ENCODE results near the gene CRIP2.

Gene CRIP2

GRCh38 chr14:105461903-105462302 lies 12.7 kb upstream of the CRIP2 start:
- no peak for DNase-seq (ENCODE audit: low spot score)

- no peak for DNase-seq (ENCODE audit: low spot score)
These were observed 10.1 kb upstream of the CRIP2 start for GRCh38 chr14:105464501-105464900.

- no peak for DNase-seq (ENCODE audit: low spot score)
These were observed 9.2 kb upstream of the CRIP2 start for GRCh38 chr14:105465209-105466031.

GRCh38 chr14:105466531-105467248 lies 7.9 kb upstream of the CRIP2 start:
- no peak for DNase-seq (ENCODE audit: low spot score)

- no peak for DNase-seq (ENCODE audit: low spot score)
These were observed 7.2 kb upstream of the CRIP2 start for GRCh38 chr14:105467249-105467941.

GRCh38 chr14:105467942-105468471 lies 6.6 kb upstream of the CRIP2 start:
- DNase-seq (ENCODE audit: low spot score) = no peak

GRCh38 chr14:105468621-105469241 lies 5.9 kb upstream of the CRIP2 start:
- DNase-seq (ENCODE audit: low spot score) = no peak

- DNase-seq (ENCODE audit: low spot score) = no peak
These were observed 4.9 kb upstream of the CRIP2 start for GRCh38 chr14:105469456-105470349.

GRCh38 chr14:105470350-105471296 lies 4.0 kb upstream of the CRIP2 start:
- DNase-seq (ENCODE audit: low spot score) = no peak

GRCh38 chr14:105471297-105471821 lies 3.3 kb upstream of the CRIP2 start:
- peak; percentile 35 for DNase-seq (ENCODE audit: low spot score)

- DNase-seq (ENCODE audit: low spot score) = no peak
These were observed 2.7 kb upstream of the CRIP2 start for GRCh38 chr14:105471823-105472485.

- DNase-seq (ENCODE audit: low spot score) = no peak
These were observed 2.1 kb upstream of the CRIP2 start for GRCh38 chr14:105472486-105472991.

- no peak for DNase-seq (ENCODE audit: low spot score)
These were observed 1.5 kb upstream of the CRIP2 start for GRCh38 chr14:105473033-105473676.

GRCh38 chr14:105473677-105474482 lies 741 bp upstream of the CRIP2 start:
- peak; percentile 84 for DNase-seq (ENCODE audit: low spot score)

- DNase-seq (ENCODE audit: low spot score) = no peak
These were observed 862 bp downstream of the CRIP2 start for GRCh38 chr14:105475269-105476096.

Measured in SK-N-DZ (cell line).